Calu3 (cell line): ENCODE data around the gene XPR1. TPM values are rescaled to one million over a fixed set of nuclear protein-coding genes. Genes with fewer than 3 reads are reported as not detected.

ENCODE experiments used
- BruUV-seq: library from RNA; stranded (reverse); fragments of 400-500 nt; replicated peaks from 2 replicates; lab custom pipeline; 2021; lab: Mats Ljungman, UMichigan
- CTCF ChIA-PET: fragments of 300-600 bp; sonication (Branson Sonifier 250); formaldehyde crosslinking; loops from one replicate; lab custom pipeline; 2022; ENCODE audit warnings: antibody characterized with exemption; lab: Charles Lee
- DNase-seq: peaks from one replicate; pipeline ENCODE4 v3.0.0; 2022
- H3K27ac Mint-ChIP-seq: one replicate; pipeline ENCODE4 v1.8.0; 2022; ENCODE audit warnings: mixed read lengths; ENCODE audit not compliant: unreplicated experiment
- H3K27me3 Mint-ChIP-seq: one replicate; pipeline ENCODE4 v1.8.0; 2022; ENCODE audit warnings: mixed read lengths; ENCODE audit not compliant: unreplicated experiment
- H3K36me3 Mint-ChIP-seq: one replicate; pipeline ENCODE4 v1.8.0; 2022; ENCODE audit warnings: mild to moderate bottlenecking, moderate library complexity, mixed read lengths; ENCODE audit not compliant: insufficient read depth, unreplicated experiment
- H3K4me1 Mint-ChIP-seq: one replicate; pipeline ENCODE4 v1.8.0; 2022; ENCODE audit warnings: mild to moderate bottlenecking, low read depth, mixed read lengths; ENCODE audit not compliant: unreplicated experiment
- H3K4me3 Mint-ChIP-seq: one replicate; pipeline ENCODE4 v1.8.0; 2022; ENCODE audit warnings: mild to moderate bottlenecking, low read depth, moderate library complexity, mixed read lengths; ENCODE audit not compliant: unreplicated experiment
- H3K9me3 Mint-ChIP-seq: one replicate; pipeline ENCODE4 v1.8.0; 2022; ENCODE audit warnings: low read depth, mixed read lengths; ENCODE audit not compliant: unreplicated experiment
- intact Hi-C: fragments of 100-400 bp; cut with micrococcal nuclease; formaldehyde crosslinking; loops from one replicate; pipeline ENCODE4 v1.10.0; 2022; ENCODE audit not compliant: unreplicated experiment
- total RNA-seq: library from RNA; stranded (reverse); gene quantifications from 2 replicates; pipeline ENCODE4 v1.2.3, GENCODE V29; 2022
- TF ChIP-seq, protein P1 (sequence below): fragments of 200-600 bp; IDR thresholded peaks from one replicate; pipeline ENCODE4 v1.8.0; 2022; ENCODE audit warnings: antibody characterized with exemption; ENCODE audit not compliant: unreplicated experiment

The XPR1 gene
- total RNA-seq, 1 experiment from 2014 or later: 44.5 TPM

DNA sequence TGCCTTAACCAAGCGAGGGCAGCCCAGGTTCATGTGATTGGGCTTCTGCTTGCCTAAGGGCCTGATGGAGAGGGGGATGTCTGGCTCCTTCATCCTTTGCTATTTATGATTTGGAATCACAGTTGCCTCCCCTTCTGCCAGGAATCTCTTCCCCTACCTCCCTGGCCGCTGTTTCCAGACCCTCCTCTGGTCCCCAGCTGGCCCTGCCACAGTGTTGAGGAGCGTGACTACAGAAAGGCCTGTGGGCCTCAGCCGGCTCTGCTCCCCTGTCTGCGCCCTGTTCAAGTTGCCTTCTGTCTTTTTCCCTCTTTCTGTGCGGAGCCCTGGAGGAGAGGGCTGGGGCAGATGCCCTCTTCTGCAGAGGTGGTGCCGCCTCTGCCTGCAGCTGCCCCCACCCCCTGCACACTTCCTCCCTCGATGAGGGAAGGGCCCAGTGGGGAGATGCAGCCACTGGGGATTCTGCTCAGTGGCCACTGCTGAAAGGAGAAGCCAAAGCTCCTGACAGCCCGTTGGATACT, 287.4 kb downstream of the XPR1 start:
- Mint-ChIP-seq H3K27ac (no peak overlapping the region), H3K9me3 (no peaks in the 10 kb centered on the region), H3K4me1 (no peaks in the 10 kb centered on the region), H3K27me3 (peaks cover 57% of the 10 kb centered on the region), H3K4me3 (no peak overlapping the region), H3K36me3 (no peaks in the 10 kb centered on the region)
- TF ChIP-seq, protein P1, sequence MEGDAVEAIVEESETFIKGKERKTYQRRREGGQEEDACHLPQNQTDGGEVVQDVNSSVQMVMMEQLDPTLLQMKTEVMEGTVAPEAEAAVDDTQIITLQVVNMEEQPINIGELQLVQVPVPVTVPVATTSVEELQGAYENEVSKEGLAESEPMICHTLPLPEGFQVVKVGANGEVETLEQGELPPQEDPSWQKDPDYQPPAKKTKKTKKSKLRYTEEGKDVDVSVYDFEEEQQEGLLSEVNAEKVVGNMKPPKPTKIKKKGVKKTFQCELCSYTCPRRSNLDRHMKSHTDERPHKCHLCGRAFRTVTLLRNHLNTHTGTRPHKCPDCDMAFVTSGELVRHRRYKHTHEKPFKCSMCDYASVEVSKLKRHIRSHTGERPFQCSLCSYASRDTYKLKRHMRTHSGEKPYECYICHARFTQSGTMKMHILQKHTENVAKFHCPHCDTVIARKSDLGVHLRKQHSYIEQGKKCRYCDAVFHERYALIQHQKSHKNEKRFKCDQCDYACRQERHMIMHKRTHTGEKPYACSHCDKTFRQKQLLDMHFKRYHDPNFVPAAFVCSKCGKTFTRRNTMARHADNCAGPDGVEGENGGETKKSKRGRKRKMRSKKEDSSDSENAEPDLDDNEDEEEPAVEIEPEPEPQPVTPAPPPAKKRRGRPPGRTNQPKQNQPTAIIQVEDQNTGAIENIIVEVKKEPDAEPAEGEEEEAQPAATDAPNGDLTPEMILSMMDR: no peak
- intact Hi-C loops: no loop called here
- DNase-seq: no peak
- CTCF ChIA-PET: no interaction called here
- no TSS peak for BruUV-seq

DNA sequence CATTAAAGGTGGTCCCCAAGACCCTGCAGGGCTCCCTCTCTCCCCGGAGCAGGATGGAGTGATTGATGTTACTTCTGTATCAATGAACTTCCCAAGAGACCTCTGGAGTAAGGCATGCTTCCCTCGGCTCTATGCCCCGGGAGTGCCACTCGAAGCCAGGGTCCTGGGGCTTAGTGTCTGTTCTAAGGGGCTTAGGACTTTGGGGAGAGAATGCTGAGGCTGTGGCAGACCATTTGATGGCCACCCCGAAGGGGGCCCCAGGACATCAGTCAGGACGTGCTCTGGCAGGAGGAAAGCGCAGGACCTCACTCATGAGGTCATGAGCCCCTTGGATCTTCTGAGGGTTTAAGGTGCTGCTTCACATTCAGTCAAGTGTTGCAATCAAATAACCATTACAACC, 288.4 kb downstream of the XPR1 start:
- H3K9me3 Mint-ChIP-seq: no peaks in the 10 kb centered on the region
- H3K4me3 Mint-ChIP-seq: no peak overlapping the region
- H3K36me3 Mint-ChIP-seq: no peaks in the 10 kb centered on the region
- H3K4me1 Mint-ChIP-seq: no peaks in the 10 kb centered on the region
- DNase-seq: no peak
- peaks cover 52% of the 10 kb centered on the region for H3K27me3 Mint-ChIP-seq
- CTCF ChIA-PET: interaction anchor here (0.6 to 1.3 kb wide), 2 partner anchors 38 to 193 kb away, joined by 4 to 5 read pairs; no protein-coding TSS in a partner anchor
- TF ChIP-seq, protein P1: no peak
- no peak overlapping the region for H3K27ac Mint-ChIP-seq
- intact Hi-C loops: no loop called here
- no TSS peak for BruUV-seq

DNA sequence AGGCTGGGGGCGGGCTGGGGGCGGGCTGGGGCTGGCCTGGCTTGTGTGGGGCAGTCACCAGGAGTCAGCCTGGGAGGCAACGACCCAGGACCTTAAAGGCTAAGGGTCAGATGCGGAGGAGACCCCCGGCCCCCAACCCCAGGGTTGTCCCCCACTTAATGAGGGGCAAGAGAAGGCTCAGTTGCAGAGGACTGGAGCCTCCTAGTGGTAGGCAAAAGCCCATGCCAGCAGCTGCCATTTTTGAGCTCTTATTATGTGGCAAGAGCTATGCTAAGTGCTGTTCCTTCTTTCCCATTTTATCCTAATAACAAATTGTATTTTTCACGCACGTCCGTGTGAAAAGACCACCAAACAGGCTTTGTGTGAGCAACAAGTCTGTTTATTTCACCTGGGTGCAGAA, 288.9 kb downstream of the XPR1 start:
- no peaks in the 10 kb centered on the region for H3K36me3 Mint-ChIP-seq
- BruUV-seq: no TSS peak
- no peak for DNase-seq
- intact Hi-C loops: no loop called here
- peaks cover 47% of the 10 kb centered on the region for H3K27me3 Mint-ChIP-seq
- H3K4me3 Mint-ChIP-seq: no peak overlapping the region
- TF ChIP-seq, protein P1: no peak
- CTCF ChIA-PET: interaction anchor here (0.6 to 1.3 kb wide), 2 partner anchors 39 to 192 kb away, joined by 4 to 5 read pairs; no protein-coding TSS in a partner anchor
- H3K27ac Mint-ChIP-seq: no peak overlapping the region
- no peaks in the 10 kb centered on the region for H3K4me1 Mint-ChIP-seq
- H3K9me3 Mint-ChIP-seq: no peaks in the 10 kb centered on the region

DNA sequence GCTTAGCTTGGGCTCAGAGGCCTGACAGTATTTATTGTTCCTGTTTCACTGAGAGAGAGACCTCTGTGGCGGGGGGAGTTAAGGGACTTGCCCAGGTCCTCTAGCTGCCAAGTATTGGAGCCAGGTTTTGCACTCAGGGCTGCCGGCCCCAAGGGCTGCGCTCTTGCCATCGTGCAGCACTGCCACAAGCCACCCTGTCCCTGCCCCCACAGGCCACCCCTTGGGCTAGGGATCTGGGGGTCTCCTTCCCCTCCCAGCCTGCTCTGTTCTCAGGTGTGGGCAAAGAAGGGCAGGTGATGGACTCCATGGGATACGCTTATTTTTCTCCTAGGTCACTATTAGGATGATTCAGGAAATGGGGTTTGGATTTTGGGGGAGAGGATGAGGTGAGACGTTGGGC, 289.6 kb downstream of the XPR1 start:
- CTCF ChIA-PET: interaction anchor here (1.3 kb wide), 1 partner anchor 40 kb away, joined by 4 read pairs; no protein-coding TSS in a partner anchor
- Mint-ChIP-seq H3K4me1 (no peaks in the 10 kb centered on the region), H3K9me3 (no peaks in the 10 kb centered on the region), H3K36me3 (no peaks in the 10 kb centered on the region), H3K27me3 (peaks cover 45% of the 10 kb centered on the region), H3K4me3 (no peak overlapping the region), H3K27ac (no peak overlapping the region)
- intact Hi-C loops: no loop called here
- no TSS peak for BruUV-seq
- TF ChIP-seq, protein P1: no peak
- DNase-seq: no peak
